Activated CD4-positive, CD25-positive, alpha-beta regulatory T cell (primary cell): ENCODE data around the gene COMMD1.
"Not testable (repeated sequence)": the region's sequence is repeated elsewhere in the genome, so short reads cannot be mapped to it uniquely, and the experiment has no call there.

ENCODE experiments used
- DNase-seq, 4 experiments: peaks; one replicate each; lab custom pipeline; 2025; lab: John Stamatoyannopoulos, UW

Gene COMMD1

GRCh38 chr2:62074233-62074632 is 168.8 kb downstream of the COMMD1 start:
- no peak for DNase-seq

GRCh38 chr2:62076980-62077638 is 171.6 kb downstream of the COMMD1 start:
- no peak for DNase-seq

GRCh38 chr2:62084801-62085200 is 179.3 kb downstream of the COMMD1 start:
- no peak for DNase-seq

GRCh38 chr2:62089658-62090057 is 184.2 kb downstream of the COMMD1 start:
- no peak for DNase-seq

- DNase-seq, result no peak
These were observed 186.0 kb downstream of the COMMD1 start for GRCh38 chr2:62091471-62091870.

- DNase-seq, result no peak
These were observed 193.6 kb downstream of the COMMD1 start for GRCh38 chr2:62099050-62099449.

GRCh38 chr2:62099523-62100175 is 194.2 kb downstream of the COMMD1 start:
- no peak for DNase-seq

- no peak for DNase-seq
These were observed 196.4 kb downstream of the COMMD1 start for GRCh38 chr2:62101886-62102285.

GRCh38 chr2:62102402-62102920 is 197.0 kb downstream of the COMMD1 start:
- no peak for DNase-seq

GRCh38 chr2:62109554-62109953 is 204.1 kb downstream of the COMMD1 start:
- DNase-seq, result no peak

GRCh38 chr2:62110415-62111025 is 205.0 kb downstream of the COMMD1 start:
- DNase-seq, result no peak

- DNase-seq, result no peak
These were observed 206.7 kb downstream of the COMMD1 start for GRCh38 chr2:62112179-62112578.

- no peak for DNase-seq
These were observed 209.1 kb downstream of the COMMD1 start for GRCh38 chr2:62114564-62114963.

- no peak for DNase-seq
These were observed 211.5 kb downstream of the COMMD1 start for GRCh38 chr2:62116983-62117382.

- DNase-seq, result no peak
These were observed 212.7 kb downstream of the COMMD1 start for GRCh38 chr2:62118160-62118559.

GRCh38 chr2:62119311-62119974 is 214.0 kb downstream of the COMMD1 start:
- no peak for DNase-seq

GRCh38 chr2:62126239-62126638 is 220.8 kb downstream of the COMMD1 start:
- not testable (repeated sequence) for DNase-seq

- no peak for DNase-seq
These were observed 227.9 kb downstream of the COMMD1 start for GRCh38 chr2:62133320-62133823.

- no peak for DNase-seq
These were observed 231.7 kb downstream of the COMMD1 start for GRCh38 chr2:62136956-62137830.

GRCh38 chr2:62140426-62141141 is 235.1 kb downstream of the COMMD1 start:
- no peak for DNase-seq
